Measurements from ENCODE around the gene RHD.
"Not testable (repeated sequence)": the region's sequence is repeated elsewhere in the genome, so short reads cannot be mapped to it uniquely, and the experiment has no call there.

The RHD gene

GRCh38 chr1:25337483-25338187, 65.3 kb downstream of the RHD start:
- not testable (repeated sequence) for DNase-seq (ENCODE audit: low read depth)
- peak; percentile 12 for TF ChIP-seq POLR2A (IDR thresholded peaks at IDR 0.05; ENCODE audit: extremely low read depth, insufficient read length)
- H3K4me3 ChIP-seq (ENCODE audit: low read depth, low read length) = peak overlapping the region; percentile 64

- DNase-seq (ENCODE audit: low read depth) = peak; percentile 89
- TF ChIP-seq MYC (IDR thresholded peaks at IDR 0.05; ENCODE audit: low read depth, low read length) = no peak; the same call in none of the 2 replicates
- peak; percentile 59 for TF ChIP-seq POLR2A (IDR thresholded peaks at IDR 0.05; ENCODE audit: extremely low read depth, insufficient read length)
- peak within 1 kb of the TSS; percentile 95 for H3K4me3 ChIP-seq (ENCODE audit: low read depth, low read length)
Measured at GRCh38 chr1:25338188-25338981, 66.1 kb downstream of the RHD start, which contains the start of gene TMEM50A. Gene TMEM50A, plus strand, starts transcription at chr1:25338334. Its CDS starts 2,153 bp downstream, at chr1:25340487.

- H3K4me3 ChIP-seq (ENCODE audit: low read depth, low read length) = peak overlapping the region; percentile 95
- no peak for TF ChIP-seq MYC (IDR thresholded peaks at IDR 0.05; ENCODE audit: low read depth, low read length)
- TF ChIP-seq CTCF (IDR thresholded peaks at IDR 0.05; ENCODE audit: low read depth, low read length) = no peak
- TF ChIP-seq POLR2A (IDR thresholded peaks at IDR 0.05; ENCODE audit: extremely low read depth, insufficient read length) = no peak
- TF ChIP-seq MAX (IDR thresholded peaks at IDR 0.05; ENCODE audit: low read depth, low read length) = no peak
- DNase-seq (ENCODE audit: low read depth) = no peak
Measured at GRCh38 chr1:25338986-25339385, 66.7 kb downstream of the RHD start.

- TF ChIP-seq MYC (IDR thresholded peaks at IDR 0.05; ENCODE audit: low read depth, low read length) (no peak), POLR2A (IDR thresholded peaks at IDR 0.05; ENCODE audit: extremely low read depth, insufficient read length) (no peak), MAX (IDR thresholded peaks at IDR 0.05; ENCODE audit: low read depth, low read length) (no peak), CTCF (IDR thresholded peaks at IDR 0.05; ENCODE audit: low read depth, low read length) (no peak)
- no peak overlapping the region for H3K4me3 ChIP-seq (ENCODE audit: low read depth, low read length)
- DNase-seq (ENCODE audit: low read depth) = no peak
Measured at GRCh38 chr1:25341746-25342145, 69.4 kb downstream of the RHD start.

- H3K4me3 ChIP-seq (ENCODE audit: low read depth, low read length) = no peak overlapping the region
- TF ChIP-seq MAX (IDR thresholded peaks at IDR 0.05; ENCODE audit: low read depth, low read length) = no peak
- TF ChIP-seq POLR2A (IDR thresholded peaks at IDR 0.05; ENCODE audit: extremely low read depth, insufficient read length) = no peak
- no peak for TF ChIP-seq CTCF (IDR thresholded peaks at IDR 0.05; ENCODE audit: low read depth, low read length)
- DNase-seq (ENCODE audit: low read depth) = no peak
Measured at GRCh38 chr1:25342846-25343245, 70.5 kb downstream of the RHD start.

GRCh38 chr1:25343872-25344271, 71.6 kb downstream of the RHD start:
- DNase-seq (ENCODE audit: low read depth) = no peak
- H3K4me3 ChIP-seq (ENCODE audit: low read depth, low read length) = no peak overlapping the region
- TF ChIP-seq POLR2A (IDR thresholded peaks at IDR 0.05; ENCODE audit: extremely low read depth, insufficient read length) (no peak), CTCF (IDR thresholded peaks at IDR 0.05; ENCODE audit: low read depth, low read length) (no peak), MAX (IDR thresholded peaks at IDR 0.05; ENCODE audit: low read depth, low read length) (no peak), MYC (IDR thresholded peaks at IDR 0.05; ENCODE audit: low read depth, low read length) (no peak)
